ENCODE results near the gene ANTXR1. TPM values are rescaled to one million over a fixed set of nuclear protein-coding genes. Genes with fewer than 3 reads are reported as not detected.

The ANTXR1 gene
- total and polyA plus RNA-seq, 7 experiments from 2014 or later = 0.18 TPM; not detected in 6

DNA sequence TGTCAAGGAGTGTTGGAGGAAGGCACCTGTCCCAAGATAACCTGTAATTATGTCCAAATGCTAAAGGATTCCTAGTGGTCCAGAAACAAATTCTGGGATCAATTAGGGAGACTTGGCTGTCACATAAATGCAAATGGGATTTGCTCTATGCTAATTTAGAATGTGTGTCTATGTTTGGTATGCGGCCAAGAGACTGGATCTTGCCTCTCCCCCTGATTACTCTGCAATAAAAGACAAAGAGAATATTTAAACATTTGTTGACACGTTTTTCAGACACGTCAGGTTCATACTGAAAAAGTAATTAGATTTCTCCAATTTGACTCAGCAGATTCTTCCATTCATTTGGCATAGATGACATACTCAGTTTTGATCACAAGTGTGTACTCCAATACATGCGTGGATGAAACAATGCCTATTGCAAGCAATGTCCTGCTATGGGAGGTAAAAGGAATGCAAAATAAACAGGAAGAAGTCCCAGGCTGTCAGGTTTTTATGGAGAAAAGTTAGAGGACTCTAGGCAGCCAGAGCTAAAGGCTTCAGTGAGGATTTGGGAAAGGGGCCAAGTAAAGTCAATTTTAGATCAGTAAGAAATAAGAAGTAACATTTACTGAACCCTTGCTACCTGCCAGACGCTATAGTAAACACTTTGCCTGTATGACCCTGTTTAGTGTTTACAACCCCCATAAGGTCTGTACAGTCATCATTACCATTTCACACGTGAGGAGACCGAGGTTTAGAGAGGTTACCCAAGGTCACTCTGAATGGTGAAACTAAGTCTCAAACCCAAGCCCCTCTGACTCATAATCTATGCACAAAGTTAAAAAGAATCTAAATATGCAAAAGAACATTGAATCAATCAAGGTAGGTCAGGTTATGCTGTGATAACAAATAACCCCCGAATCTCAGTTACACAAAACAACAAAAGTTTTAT lies 7.8 kb downstream of the ANTXR1 start:
- Mint-ChIP-seq H3K9me3 (no peaks in the 10 kb centered on the region), H3K27ac (no peak overlapping the region), H3K27me3 (peaks cover 31 to 46% (median 38%) of the 10 kb centered on the region in 5 donors), H3K4me3 (no peak overlapping the region), H3K36me3 (no peaks in the 10 kb centered on the region), H3K4me1 (no peaks in the 10 kb centered on the region)
- no peak for DNase-seq
- Histone ChIP-seq H3K27me3 (ENCODE audit: control insufficient read depth in 2 of 2, insufficient read depth in 2 of 2, low read length in 2 of 2) (peaks cover 0 to 9% of the 10 kb centered on the region in 2 donors), H3K4me1 (ENCODE audit: control insufficient read depth in 2 of 2, insufficient read depth in 2 of 2, low read length in 2 of 2) (no peaks in the 10 kb centered on the region), H3K4me3 (ENCODE audit: low read length) (no peak overlapping the region), H3K27ac (ENCODE audit: low read depth, low read length) (no peak overlapping the region), H3K9me3 (ENCODE audit: control insufficient read depth in 2 of 3, low read length in 3 of 3) (no peaks in the 10 kb centered on the region), H3K36me3 (ENCODE audit: control insufficient read depth in 2 of 3, insufficient read depth in 3 of 3, low read length in 3 of 3) (no peaks in the 10 kb centered on the region)
- ChIA-PET POLR2A (no interaction called here), CTCF (no interaction called here)
- ATAC-seq = no peak
- intact Hi-C loops (cut with micrococcal nuclease) = no loop called here

GRCh38 chr2:69021727-69022126 lies 8.7 kb downstream of the ANTXR1 start:
- peaks cover 0 to under 1% (median 0%) of the 10 kb centered on the region in 11 donors for H3K9me3 Mint-ChIP-seq
- no peak overlapping the region for H3K27ac Mint-ChIP-seq
- ChIA-PET CTCF (no interaction called here), POLR2A (no interaction called here)
- H3K4me1 Mint-ChIP-seq = no peaks in the 10 kb centered on the region
- Histone ChIP-seq H3K9me3 (ENCODE audit: control insufficient read depth in 2 of 3, low read length in 3 of 3) (no peaks in the 10 kb centered on the region), H3K4me3 (ENCODE audit: low read length) (no peak overlapping the region), H3K27ac (ENCODE audit: low read depth, low read length) (no peak overlapping the region), H3K4me1 (ENCODE audit: control insufficient read depth in 2 of 2, insufficient read depth in 2 of 2, low read length in 2 of 2) (no peaks in the 10 kb centered on the region), H3K27me3 (ENCODE audit: control insufficient read depth in 2 of 2, insufficient read depth in 2 of 2, low read length in 2 of 2) (peaks cover 0 to 9% of the 10 kb centered on the region in 2 donors), H3K36me3 (ENCODE audit: control insufficient read depth in 2 of 3, insufficient read depth in 3 of 3, low read length in 3 of 3) (no peaks in the 10 kb centered on the region)
- H3K36me3 Mint-ChIP-seq = no peaks in the 10 kb centered on the region
- intact Hi-C loops (cut with micrococcal nuclease) = no loop called here
- ATAC-seq (no peak), DNase-seq (no peak)
- no peak overlapping the region for H3K4me3 Mint-ChIP-seq
- H3K27me3 Mint-ChIP-seq = peaks cover 30 to 50% (median 43%) of the 10 kb centered on the region in 5 donors

- no peak for DNase-seq
- no peak overlapping the region for H3K27ac Mint-ChIP-seq
- intact Hi-C loops (cut with micrococcal nuclease) = no loop called here
- H3K36me3 Mint-ChIP-seq = no peaks in the 10 kb centered on the region
- H3K9me3 Mint-ChIP-seq = peaks cover 0 to 9% (median 0%) of the 10 kb centered on the region in 11 donors
- Histone ChIP-seq H3K9me3 (ENCODE audit: control insufficient read depth in 2 of 3, low read length in 3 of 3) (no peaks in the 10 kb centered on the region), H3K27ac (ENCODE audit: low read depth, low read length) (no peak overlapping the region), H3K4me1 (ENCODE audit: control insufficient read depth in 2 of 2, insufficient read depth in 2 of 2, low read length in 2 of 2) (no peaks in the 10 kb centered on the region), H3K36me3 (ENCODE audit: control insufficient read depth in 2 of 3, insufficient read depth in 3 of 3, low read length in 3 of 3) (no peaks in the 10 kb centered on the region), H3K4me3 (ENCODE audit: low read length) (no peak overlapping the region), H3K27me3 (ENCODE audit: control insufficient read depth in 2 of 2, insufficient read depth in 2 of 2, low read length in 2 of 2) (peaks cover 0 to 8% of the 10 kb centered on the region in 2 donors)
- CTCF ChIA-PET = no interaction called here
- H3K4me1 Mint-ChIP-seq = no peaks in the 10 kb centered on the region
- POLR2A ChIA-PET = no interaction called here
- peaks cover 31 to 50% (median 39%) of the 10 kb centered on the region in 5 donors for H3K27me3 Mint-ChIP-seq
- H3K4me3 Mint-ChIP-seq = no peak overlapping the region
- ATAC-seq = no peak
These were observed 9.6 kb downstream of the ANTXR1 start for GRCh38 chr2:69022548-69022947.

GRCh38 chr2:69023236-69023635 lies 10.3 kb downstream of the ANTXR1 start:
- no peaks in the 10 kb centered on the region for H3K9me3 ChIP-seq (ENCODE audit: control insufficient read depth in 2 of 3, low read length in 3 of 3)
- Mint-ChIP-seq H3K9me3 (peaks cover 0 to 13% (median 3%) of the 10 kb centered on the region in 11 donors), H3K27me3 (peaks cover 28 to 47% (median 34%) of the 10 kb centered on the region in 5 donors), H3K4me1 (no peaks in the 10 kb centered on the region), H3K27ac (no peak overlapping the region), H3K36me3 (no peaks in the 10 kb centered on the region), H3K4me3 (no peak overlapping the region)
- no peak overlapping the region for H3K27ac ChIP-seq (ENCODE audit: low read depth, low read length)
- POLR2A ChIA-PET = no interaction called here
- no peak overlapping the region for H3K4me3 ChIP-seq (ENCODE audit: low read length)
- ATAC-seq (no peak), DNase-seq (no peak)
- H3K27me3 ChIP-seq (ENCODE audit: control insufficient read depth in 2 of 2, insufficient read depth in 2 of 2, low read length in 2 of 2) = peaks cover 0 to 4% of the 10 kb centered on the region in 2 donors
- no peaks in the 10 kb centered on the region for H3K4me1 ChIP-seq (ENCODE audit: control insufficient read depth in 2 of 2, insufficient read depth in 2 of 2, low read length in 2 of 2)
- H3K36me3 ChIP-seq (ENCODE audit: control insufficient read depth in 2 of 3, insufficient read depth in 3 of 3, low read length in 3 of 3) = no peaks in the 10 kb centered on the region
- CTCF ChIA-PET = no interaction called here
- intact Hi-C loops (cut with micrococcal nuclease) = no loop called here

GRCh38 chr2:69026026-69026425 lies 13.0 kb downstream of the ANTXR1 start:
- H3K27me3 Mint-ChIP-seq = peaks cover 19 to 43% (median 29%) of the 10 kb centered on the region in 5 donors
- H3K27me3 ChIP-seq (ENCODE audit: control insufficient read depth in 2 of 2, insufficient read depth in 2 of 2, low read length in 2 of 2) = no peaks in the 10 kb centered on the region
- peaks cover 0 to 13% (median 3%) of the 10 kb centered on the region in 11 donors for H3K9me3 Mint-ChIP-seq
- POLR2A ChIA-PET = no interaction called here
- peak; percentile 64 for ATAC-seq
- no peaks in the 10 kb centered on the region for H3K4me1 ChIP-seq (ENCODE audit: control insufficient read depth in 2 of 2, insufficient read depth in 2 of 2, low read length in 2 of 2)
- no peaks in the 10 kb centered on the region for H3K36me3 ChIP-seq (ENCODE audit: control insufficient read depth in 2 of 3, insufficient read depth in 3 of 3, low read length in 3 of 3)
- intact Hi-C loops (cut with micrococcal nuclease) = loop anchor here (1.0 kb wide), 1 partner anchor 281 kb away; no protein-coding TSS in a partner anchor
- no peaks in the 10 kb centered on the region for H3K36me3 Mint-ChIP-seq
- no peak overlapping the region for H3K27ac ChIP-seq (ENCODE audit: low read depth, low read length)
- no peak overlapping the region for H3K27ac Mint-ChIP-seq
- H3K4me1 Mint-ChIP-seq = no peaks in the 10 kb centered on the region
- no peak for DNase-seq
- H3K9me3 ChIP-seq (ENCODE audit: control insufficient read depth in 2 of 3, low read length in 3 of 3) = no peaks in the 10 kb centered on the region
- no peak overlapping the region for H3K4me3 ChIP-seq (ENCODE audit: low read length)
- CTCF ChIA-PET = no interaction called here
- no peak overlapping the region for H3K4me3 Mint-ChIP-seq

DNA sequence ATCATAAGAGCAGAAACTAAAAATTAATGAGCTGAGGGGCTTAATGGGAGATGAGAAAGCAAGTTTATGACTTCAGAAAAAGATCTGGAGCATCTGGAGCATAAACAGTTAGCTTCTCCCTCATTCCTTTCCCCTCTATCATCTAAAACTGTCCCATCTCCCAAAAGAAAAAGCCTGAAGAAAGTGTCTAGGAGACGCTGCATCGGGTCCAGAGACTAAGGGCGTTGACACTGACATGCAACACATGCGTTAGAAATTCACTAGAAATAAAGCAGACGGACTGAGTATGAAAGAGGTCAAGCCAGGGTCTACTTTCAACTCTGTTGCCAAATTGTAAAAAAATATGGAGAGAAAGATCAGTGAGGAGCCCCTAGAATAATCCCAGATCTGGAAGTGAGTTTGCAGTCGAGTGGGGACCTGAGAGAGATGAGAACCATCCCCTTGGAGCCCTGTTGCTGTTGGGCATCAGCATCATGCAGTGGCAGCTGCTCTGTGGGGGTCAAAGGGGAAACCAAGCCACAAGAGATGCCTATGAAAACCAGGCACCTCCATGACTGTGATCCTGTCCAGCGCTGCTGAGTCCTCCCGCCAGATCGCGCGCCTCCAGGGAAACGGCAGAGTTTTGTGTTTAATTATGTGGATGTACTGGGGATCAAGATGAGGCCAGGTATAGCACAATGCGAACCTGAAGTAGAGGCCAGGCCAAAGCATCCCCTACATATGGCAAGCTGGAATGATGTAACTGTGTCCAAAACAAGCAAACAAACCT lies 13.9 kb downstream of the ANTXR1 start:
- CTCF ChIA-PET = no interaction called here
- intact Hi-C loops (cut with micrococcal nuclease) = loop anchor here (1.0 kb wide), 1 partner anchor 280 kb away; no protein-coding TSS in a partner anchor
- peaks cover 14 to 46% (median 21%) of the 10 kb centered on the region in 5 donors for H3K27me3 Mint-ChIP-seq
- POLR2A ChIA-PET = no interaction called here
- ATAC-seq = no peak
- Histone ChIP-seq H3K4me1 (ENCODE audit: control insufficient read depth in 2 of 2, insufficient read depth in 2 of 2, low read length in 2 of 2) (no peaks in the 10 kb centered on the region), H3K27me3 (ENCODE audit: control insufficient read depth in 2 of 2, insufficient read depth in 2 of 2, low read length in 2 of 2) (no peaks in the 10 kb centered on the region), H3K4me3 (ENCODE audit: low read length) (no peak overlapping the region), H3K36me3 (ENCODE audit: control insufficient read depth in 2 of 3, insufficient read depth in 3 of 3, low read length in 3 of 3) (no peaks in the 10 kb centered on the region), H3K27ac (ENCODE audit: low read depth, low read length) (no peak overlapping the region), H3K9me3 (ENCODE audit: control insufficient read depth in 2 of 3, low read length in 3 of 3) (no peaks in the 10 kb centered on the region)
- H3K4me1 Mint-ChIP-seq = no peaks in the 10 kb centered on the region
- H3K4me3 Mint-ChIP-seq = no peak overlapping the region
- no peak for DNase-seq
- no peak overlapping the region for H3K27ac Mint-ChIP-seq
- H3K9me3 Mint-ChIP-seq = peaks cover 0 to 13% (median 3%) of the 10 kb centered on the region in 11 donors
- H3K36me3 Mint-ChIP-seq = no peaks in the 10 kb centered on the region

Measured in naive thymus-derived CD4-positive, alpha-beta T cell (primary cell).